GM19035 (cell line): ENCODE results near the gene FAF1.
"Not testable (repeated sequence)": the region's sequence is repeated elsewhere in the genome, so short reads cannot be mapped to it uniquely, and the experiment has no call there.

Experiments used
- ATAC-seq: cut with Tn5 transposase; IDR thresholded peaks from one replicate; pipeline ENCODE4 v1.9.1; 2021; ENCODE audit not compliant: unreplicated experiment

Gene FAF1

GRCh38 chr1:50959913-50960844 is at the start of gene FAF1:
TSS of gene FAF1 (minus strand) at chr1:50960267. CDS start at chr1:50959811, 456 bp downstream.
- ATAC-seq, result peak; percentile 92

GRCh38 chr1:51009381-51009780 is 49.3 kb upstream of the FAF1 start:
- no peak for ATAC-seq

GRCh38 chr1:51005549-51005948 is 45.5 kb upstream of the FAF1 start:
- ATAC-seq, result not testable (repeated sequence)

GRCh38 chr1:51002516-51002915 is 42.4 kb upstream of the FAF1 start:
- ATAC-seq, result no peak

- ATAC-seq, result no peak
These were observed 40.6 kb upstream of the FAF1 start for GRCh38 chr1:51000651-51001050.

GRCh38 chr1:51000160-51000559 is 40.1 kb upstream of the FAF1 start:
- no peak for ATAC-seq

GRCh38 chr1:50999375-50999774 is 39.3 kb upstream of the FAF1 start:
- not testable (repeated sequence) for ATAC-seq

GRCh38 chr1:50996083-50996482 is 36.0 kb upstream of the FAF1 start:
- ATAC-seq, result no peak

GRCh38 chr1:50995651-50996050 is 35.6 kb upstream of the FAF1 start:
- ATAC-seq, result no peak

- ATAC-seq, result no peak
These were observed 34.9 kb upstream of the FAF1 start for GRCh38 chr1:50994997-50995396.

GRCh38 chr1:50993645-50994044 is 33.6 kb upstream of the FAF1 start:
- no peak for ATAC-seq

GRCh38 chr1:50992532-50993318 is 32.7 kb upstream of the FAF1 start:
- no peak for ATAC-seq

- no peak for ATAC-seq
These were observed 29.6 kb upstream of the FAF1 start for GRCh38 chr1:50989694-50990093.

- ATAC-seq, result no peak
These were observed 26.6 kb upstream of the FAF1 start for GRCh38 chr1:50986653-50987052.

- no peak for ATAC-seq
These were observed 25.0 kb upstream of the FAF1 start for GRCh38 chr1:50985094-50985493.

- ATAC-seq, result no peak
These were observed 23.2 kb upstream of the FAF1 start for GRCh38 chr1:50983219-50983802.

GRCh38 chr1:50982611-50983010 is 22.5 kb upstream of the FAF1 start:
- ATAC-seq, result no peak

- no peak for ATAC-seq
These were observed 21.7 kb upstream of the FAF1 start for GRCh38 chr1:50981741-50982140.

GRCh38 chr1:50980505-50980904 is 20.4 kb upstream of the FAF1 start:
- ATAC-seq, result no peak

GRCh38 chr1:50979937-50980336 is 19.9 kb upstream of the FAF1 start:
- no peak for ATAC-seq
